CD4-positive, alpha-beta T cell treated with Interferon gamma for 1 hour (primary cell): Measurements from ENCODE around the gene YJU2.
A peak's percentile ranks its signal among the peaks of the same experiment; 100 is the strongest.
"Not testable (repeated sequence)": the region's sequence is repeated elsewhere in the genome, so short reads cannot be mapped to it uniquely, and the experiment has no call there.

Experiments
- DNase-seq: peaks from one replicate; pipeline ENCODE4 v3.0.0-alpha.2; 2020

The YJU2 gene

GRCh38 chr19:4246767-4247593 is at the start of gene YJU2:
YJU2 (plus strand) TSS chr19:4247080; CDS start chr19:4247147, 67 bp downstream.
- DNase-seq, result peak; percentile 99

DNA sequence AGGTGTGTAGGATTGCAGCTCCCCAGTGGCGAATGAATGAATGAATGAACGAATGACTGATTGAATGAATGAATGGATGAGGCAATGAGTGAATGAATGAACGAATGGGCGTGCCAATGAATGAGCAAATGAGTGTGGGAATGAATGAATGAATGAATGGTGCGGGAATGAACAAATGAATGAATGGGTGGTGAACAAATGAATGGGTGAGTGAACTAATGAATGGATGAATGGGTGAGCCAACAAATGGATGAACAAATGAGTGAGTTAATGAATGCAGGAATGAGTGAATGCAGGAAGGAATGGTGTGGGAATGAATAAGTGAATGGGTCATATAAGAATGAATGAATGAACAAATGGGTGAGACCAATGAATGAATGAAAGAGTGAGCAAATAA is 49.7 kb upstream of the YJU2 start:
- DNase-seq, result no peak

DNA sequence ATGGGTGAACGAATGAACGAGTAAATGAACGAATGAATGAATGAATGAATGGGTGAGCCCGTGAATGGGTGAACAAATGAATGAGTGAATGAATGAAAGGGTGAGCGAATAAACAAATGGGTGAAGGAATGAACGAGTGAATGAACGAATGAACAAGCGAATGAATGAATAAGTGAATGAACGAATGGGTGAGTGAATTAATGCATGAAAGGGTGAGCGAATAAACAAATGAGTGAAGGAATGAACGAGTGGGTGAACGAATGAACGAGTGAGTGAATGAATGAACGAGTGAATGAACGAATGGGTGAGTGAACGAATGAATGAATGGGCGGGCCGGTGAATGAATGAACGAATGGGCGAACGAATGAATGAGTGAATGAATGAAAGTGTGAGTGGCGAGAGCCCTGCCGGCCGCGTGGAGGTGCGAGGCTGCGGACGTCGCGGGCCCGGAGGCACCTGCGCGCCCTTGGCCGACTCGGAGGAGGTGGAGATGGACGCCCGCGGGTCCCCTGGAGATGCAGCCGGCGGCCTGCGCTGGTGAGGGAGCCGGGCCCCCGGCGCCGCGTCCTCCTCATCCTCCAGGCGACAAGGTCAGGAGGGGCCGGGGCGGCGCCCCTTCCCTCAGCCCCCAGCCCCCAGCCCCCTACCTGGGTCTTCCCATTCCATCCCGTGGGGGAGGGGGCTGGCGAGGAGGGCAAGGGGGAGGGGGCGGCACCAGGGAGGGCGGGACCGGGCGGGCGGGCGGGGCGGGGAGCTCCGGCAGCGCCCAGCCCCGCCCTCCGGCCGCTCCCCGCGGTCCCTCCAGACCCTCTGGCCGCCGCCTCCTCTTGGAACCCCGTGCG is 49.0 kb upstream of the YJU2 start:
- DNase-seq, result no peak

DNA sequence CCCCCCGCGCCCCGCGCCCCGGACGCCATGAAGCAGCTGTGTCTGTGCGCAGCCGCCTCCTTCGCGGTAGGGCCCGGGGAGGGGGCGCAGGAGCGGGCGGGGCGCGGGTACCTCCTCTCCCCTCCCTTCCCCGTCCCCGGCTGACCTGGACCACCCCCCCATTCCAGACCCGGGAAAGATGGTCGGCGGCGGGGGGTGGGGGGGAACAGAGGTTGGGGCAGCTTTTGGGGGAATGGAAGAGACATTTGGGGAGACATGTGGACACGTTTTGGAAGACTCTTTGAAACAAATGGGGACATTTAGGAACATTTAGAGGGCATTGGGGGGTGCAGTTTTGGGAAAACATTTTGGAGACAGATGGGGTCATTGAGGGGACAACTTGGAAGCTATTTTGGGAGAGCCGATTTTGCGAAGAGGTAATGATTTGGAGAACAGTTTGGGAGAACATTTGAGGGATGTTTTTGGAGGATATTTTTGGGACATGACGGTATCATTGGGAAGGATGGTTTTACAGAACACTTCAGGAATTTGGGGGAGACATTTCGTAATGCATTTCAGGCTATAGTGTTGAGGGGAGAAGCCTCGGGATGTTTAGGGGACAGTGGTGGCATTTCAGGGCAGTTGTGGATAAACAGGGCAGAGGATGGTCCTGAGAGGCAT is 48.3 kb upstream of the YJU2 start:
- DNase-seq, result no peak

- DNase-seq, result no peak
Measured at GRCh38 chr19:4199699-4200293, 47.1 kb upstream of the YJU2 start.

GRCh38 chr19:4200940-4201542 is 45.8 kb upstream of the YJU2 start:
- DNase-seq, result no peak

DNA sequence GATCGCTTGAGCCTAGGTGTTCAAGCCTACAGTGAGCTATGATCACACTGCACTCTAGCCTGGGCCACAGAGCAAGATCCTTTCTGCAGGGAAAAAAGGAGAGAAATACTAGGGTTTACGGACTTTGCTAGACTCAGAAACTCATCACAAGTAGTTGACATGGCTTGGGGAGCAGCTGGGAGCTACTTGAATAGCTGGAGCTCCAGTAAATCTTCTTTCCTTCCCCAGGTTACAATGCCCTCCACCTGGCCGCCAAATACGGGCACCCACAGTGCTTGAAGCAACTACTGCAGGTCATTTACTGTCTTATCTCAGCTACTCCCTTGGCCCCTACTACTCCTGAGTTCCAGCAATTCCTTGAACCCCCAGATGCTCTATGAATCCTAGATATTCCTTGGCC is 45.1 kb upstream of the YJU2 start:
- DNase-seq, result no peak

DNA sequence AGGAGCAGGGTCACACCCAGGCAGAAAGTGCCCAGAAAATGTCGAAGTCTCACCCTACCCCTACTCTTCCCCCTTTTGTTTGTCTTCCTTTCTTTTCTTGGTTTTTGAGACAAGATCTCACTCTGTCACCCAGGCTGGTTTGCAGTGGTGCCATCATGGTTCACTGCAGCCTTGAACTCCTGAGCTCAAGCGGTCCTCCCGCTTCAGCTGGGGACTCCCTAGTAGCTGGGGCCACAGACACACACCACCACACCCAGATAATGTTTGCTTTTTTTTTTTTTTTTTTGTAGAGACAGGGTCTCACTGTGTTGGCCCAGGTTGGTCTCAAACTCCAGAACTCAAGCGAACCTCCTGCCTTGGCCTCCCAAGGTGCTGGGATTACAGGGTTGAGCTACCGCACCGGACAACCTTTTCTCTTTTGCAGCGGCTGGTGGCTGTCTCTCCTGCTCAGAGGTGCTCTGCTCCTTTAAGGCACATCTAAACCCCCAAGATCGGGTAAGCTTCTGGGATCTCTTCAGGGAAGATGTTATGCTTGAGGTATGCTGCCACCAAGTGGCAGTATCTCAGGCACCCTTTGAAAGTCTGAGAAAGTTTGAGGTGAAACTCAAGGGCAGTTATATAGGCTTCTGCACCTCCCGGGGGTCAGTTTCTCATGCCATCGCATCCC is 39.9 kb upstream of the YJU2 start:
- no peak for DNase-seq

- no peak for DNase-seq
Measured at GRCh38 chr19:4208385-4209094, 38.3 kb upstream of the YJU2 start.

DNA sequence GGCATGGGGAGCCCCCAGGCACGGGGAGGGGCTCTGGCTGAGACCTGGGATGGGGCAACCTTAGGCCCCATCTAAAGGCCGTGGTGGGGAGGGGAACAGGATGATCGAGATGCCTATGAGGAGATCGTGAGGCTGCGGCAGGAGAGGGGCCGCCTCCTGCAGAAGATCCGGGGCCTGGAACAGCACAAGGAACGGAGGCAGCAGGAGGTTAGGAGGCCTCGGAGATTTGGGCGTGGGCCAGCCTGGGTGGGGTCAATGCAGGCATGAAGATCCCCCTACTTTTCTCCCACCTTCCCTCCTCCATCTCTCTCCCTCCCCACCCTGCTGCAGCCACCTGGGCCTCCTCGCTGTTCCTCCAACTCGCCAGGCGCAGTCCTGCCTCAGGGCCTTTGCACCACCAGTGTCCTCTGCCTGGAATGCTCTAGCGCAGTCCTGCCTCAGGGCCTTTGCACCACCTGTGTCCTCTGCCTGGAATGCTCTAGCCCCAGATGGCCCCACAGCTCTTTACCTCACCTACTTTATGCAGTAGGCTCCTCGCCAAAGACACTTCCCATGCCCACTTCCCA is 36.6 kb upstream of the YJU2 start:
- no peak for DNase-seq

DNA sequence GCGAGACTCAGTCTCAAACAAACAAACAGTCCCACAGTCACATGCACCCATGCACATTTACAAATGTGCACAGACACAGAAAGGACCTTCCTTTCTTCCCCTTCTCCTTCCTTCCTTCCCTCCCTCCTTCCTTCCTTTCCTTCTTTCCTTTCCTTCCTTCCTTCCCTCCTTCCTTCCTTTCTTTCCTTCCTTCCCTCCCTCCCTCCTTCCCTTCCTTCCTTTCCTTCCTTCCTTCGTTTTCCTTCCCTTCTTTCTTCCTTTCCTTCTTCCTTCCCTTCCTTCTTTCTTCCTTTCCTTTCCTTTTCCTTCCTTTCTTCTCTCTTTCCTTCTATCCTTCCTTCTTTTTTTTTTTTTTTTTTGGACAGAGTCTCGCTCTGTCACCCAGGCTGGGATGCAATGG is 33.8 kb upstream of the YJU2 start:
- no peak for DNase-seq

DNA sequence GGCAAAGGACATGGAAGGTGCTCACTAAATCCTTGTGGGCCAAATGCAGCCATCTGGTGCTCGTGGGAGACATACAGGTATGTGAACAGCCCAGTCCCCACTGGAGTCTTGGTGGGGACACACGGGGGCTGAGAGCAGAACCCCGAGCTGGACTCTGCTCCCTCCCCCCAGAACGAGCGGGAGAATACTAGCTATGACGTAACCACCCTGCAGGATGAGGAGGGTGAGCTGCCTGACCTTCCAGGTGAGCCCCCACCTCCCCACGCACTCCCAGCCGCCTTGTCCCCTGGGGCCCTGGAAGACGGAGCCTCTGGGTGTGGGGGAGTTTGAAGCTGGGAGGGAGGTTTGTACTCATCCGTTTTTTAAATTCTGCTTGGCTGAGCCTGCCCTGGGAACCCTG is 31.1 kb upstream of the YJU2 start:
- no peak for DNase-seq

DNA sequence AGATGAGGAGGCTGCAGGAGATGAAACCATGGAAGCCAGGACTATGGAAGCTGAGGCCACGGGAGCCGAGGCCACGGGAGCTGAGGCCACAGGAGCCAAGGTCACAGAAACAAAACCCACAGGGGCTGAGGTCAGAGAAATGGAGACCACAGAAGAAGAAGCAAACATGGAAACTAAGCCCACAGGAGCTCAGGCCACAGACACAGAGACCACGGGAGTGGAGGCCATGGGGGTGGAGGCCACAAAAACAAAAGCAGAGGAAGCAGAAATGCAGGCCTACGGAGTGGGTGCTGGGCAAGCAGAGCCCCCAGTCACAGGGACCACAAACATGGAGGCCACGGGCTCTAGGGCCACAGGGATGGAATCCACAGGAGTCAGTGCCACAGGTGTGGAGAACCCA is 30.0 kb upstream of the YJU2 start:
- DNase-seq, result no peak

GRCh38 chr19:4217429-4218264 is 29.2 kb upstream of the YJU2 start:
- DNase-seq, result no peak

- not testable (repeated sequence) for DNase-seq
Measured at GRCh38 chr19:4218523-4218922, 28.4 kb upstream of the YJU2 start.

GRCh38 chr19:4220188-4220587 is 26.7 kb upstream of the YJU2 start:
- DNase-seq, result no peak

- DNase-seq, result no peak
Measured at GRCh38 chr19:4224470-4224869, 22.4 kb upstream of the YJU2 start.

- DNase-seq, result no peak
Measured at GRCh38 chr19:4225885-4226284, 21.0 kb upstream of the YJU2 start.

- DNase-seq, result no peak
Measured at GRCh38 chr19:4227771-4228170, 19.1 kb upstream of the YJU2 start.

DNA sequence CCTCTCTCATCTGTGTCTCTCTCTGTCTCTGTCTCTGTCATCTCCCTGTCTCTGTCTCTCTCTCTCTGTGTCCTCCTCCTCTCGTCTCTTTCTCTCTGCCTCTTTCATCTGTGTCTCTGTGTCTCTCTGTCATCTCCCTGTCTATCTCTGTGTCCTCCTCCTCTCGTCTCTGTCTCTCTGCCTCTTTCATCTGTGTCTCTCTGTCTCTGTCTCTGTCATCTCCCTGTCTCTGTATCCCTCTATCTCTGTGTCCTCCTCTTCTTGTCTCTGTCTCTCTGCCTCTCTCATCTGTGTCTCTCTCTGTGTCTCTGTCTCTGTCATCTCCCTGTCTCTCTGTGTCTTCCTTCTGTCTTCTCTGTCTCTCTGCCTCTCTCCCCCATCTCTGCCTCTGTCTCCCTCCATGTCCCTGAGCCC is 18.1 kb upstream of the YJU2 start:
- DNase-seq, result no peak
